CD4-positive, alpha-beta T cell (primary cell): ENCODE data around the gene ACAD9. TPM values are rescaled to one million over a fixed set of nuclear protein-coding genes. Genes with fewer than 3 reads are reported as not detected.

Source experiments
- ATAC-seq: fragments of 200-7000 bp; cut with Tn5 transposase; one replicate; pipeline ENCODE4 v1.10.0; 2022; ENCODE audit warnings: mild to moderate bottlenecking; ENCODE audit not compliant: poor library complexity
- CTCF ChIA-PET: fragments of 350-600 bp; sonication (Branson Sonifier 250); formaldehyde crosslinking; loops from one replicate; lab custom pipeline; 2021; ENCODE audit warnings: antibody characterized with exemption, inconsistent platforms; lab: Charles Lee
- POLR2A ChIA-PET: fragments of 350-600 bp; sonication (Branson Sonifier 250); formaldehyde crosslinking; loops from one replicate; lab custom pipeline; 2021; ENCODE audit warnings: antibody characterized with exemption, inconsistent platforms; lab: Charles Lee
- DNase-seq, 14 experiments: peaks; one replicate each; pipeline ENCODE4 v3.0.0-alpha.2; 2013 to 2020; ENCODE audit warnings: mixed read lengths in 2 of 14
- H3K27ac ChIP-seq, 2 donors: one replicate each; pipeline versions ENCODE4 v1.5.1 to v1.7.0; 2013; ENCODE audit warnings: low read length in 2 of 2, low read depth in 1 of 2, mild to moderate bottlenecking in 1 of 2
- H3K27me3 ChIP-seq, 2 experiments: 1 replicate in 1 of 2; 2 replicates in 1 of 2; pipeline versions ENCODE4 v1.6.1 to v1.7.0; 2013; ENCODE audit warnings: low read length in 2 of 2, control low read depth in 1 of 2, mild to moderate bottlenecking in 1 of 2, moderate library complexity in 1 of 2; ENCODE audit not compliant: insufficient read depth in 2 of 2, control insufficient read depth in 1 of 2
- H3K36me3 ChIP-seq: one replicate; pipeline ENCODE4 v1.6.1; 2013; ENCODE audit warnings: low read length, control low read depth; ENCODE audit not compliant: insufficient read depth
- H3K4me1 ChIP-seq: one replicate; pipeline ENCODE4 v1.6.1; 2013; ENCODE audit warnings: low read length, control low read depth; ENCODE audit not compliant: insufficient read depth
- H3K4me3 ChIP-seq: one replicate; pipeline ENCODE4 v1.5.1; 2013; ENCODE audit warnings: mild to moderate bottlenecking, low read length, moderate library complexity
- H3K9me3 ChIP-seq, 2 experiments: 1 replicate in 1 of 2; 2 replicates in 1 of 2; pipeline versions ENCODE4 v1.6.1 to v1.7.0; 2013; ENCODE audit warnings: low read length in 2 of 2, mild to moderate bottlenecking in 2 of 2, control low read depth in 1 of 2, moderate library complexity in 1 of 2; ENCODE audit not compliant: control insufficient read depth in 1 of 2, insufficient read depth in 1 of 2
- H3K27ac Mint-ChIP-seq: one replicate; pipeline ENCODE4 v1.8.0; 2020; ENCODE audit warnings: mixed read lengths
- H3K27me3 Mint-ChIP-seq: one replicate; pipeline ENCODE4 v1.8.0; 2021; ENCODE audit warnings: mixed read lengths
- H3K36me3 Mint-ChIP-seq: one replicate; pipeline ENCODE4 v1.8.0; 2021; ENCODE audit warnings: low read depth, mixed read lengths
- H3K4me1 Mint-ChIP-seq: one replicate; pipeline ENCODE4 v1.8.0; 2021; ENCODE audit warnings: low read depth, mixed read lengths
- H3K4me3 Mint-ChIP-seq: one replicate; pipeline ENCODE4 v1.8.0; 2020; ENCODE audit warnings: mild to moderate bottlenecking, mixed read lengths
- H3K9me3 Mint-ChIP-seq: one replicate; pipeline ENCODE4 v1.8.0; 2020; ENCODE audit warnings: mixed read lengths
- intact Hi-C, 2 experiments: fragments of 100-400 bp; cut with DNase I in 1 of 2; cut with micrococcal nuclease in 1 of 2; formaldehyde crosslinking; loops; one replicate each; pipeline versions ENCODE4 v1.15.1 to v1.9.0; 2023 to 2025; cut with DNase I, micrococcal nuclease
- total RNA-seq, 174 experiments: library from RNA in 2 of 174; stranded (reverse) in 2 of 174; gene quantifications; one replicate each; pipeline ENCODE4 v1.2.3 and lab custom pipeline; 2021 to 2026
- TF ChIP-seq, protein P1 (sequence below): fragments of 200-600 bp; IDR thresholded peaks from one replicate; pipeline ENCODE4 v1.8.0; 2022; ENCODE audit warnings: antibody characterized with exemption, mild to moderate bottlenecking

ACAD9 gene
- total RNA-seq, 2 experiments from 2014 or later: 64.8 to 71.6 TPM

DNA sequence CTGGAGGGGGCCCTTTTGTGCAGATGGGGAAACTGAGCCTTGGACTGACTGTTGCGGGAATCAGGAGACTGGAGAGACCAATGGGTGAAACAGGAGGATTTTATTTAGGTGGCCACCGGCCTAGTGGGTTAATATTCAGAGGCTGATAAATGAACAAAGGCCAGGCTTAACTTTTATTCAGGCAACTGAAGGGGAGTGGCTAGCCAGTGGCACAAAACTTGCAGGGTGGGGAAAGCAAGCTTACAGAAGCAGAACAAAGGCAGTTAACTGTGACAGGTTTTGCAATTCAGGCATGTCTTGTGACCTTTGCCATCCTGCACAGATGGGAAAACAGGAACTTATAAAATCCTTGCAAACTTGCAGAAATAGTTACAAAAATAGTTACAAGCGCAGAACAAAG is 24.9 kb upstream of the ACAD9 start:
- no peak for DNase-seq
- intact Hi-C loops: no loop called here
- H3K4me3 ChIP-seq: no peak overlapping the region
- no peak overlapping the region for H3K4me3 Mint-ChIP-seq
- no peaks in the 10 kb centered on the region for H3K36me3 ChIP-seq
- H3K27me3 ChIP-seq: no peaks in the 10 kb centered on the region
- POLR2A ChIA-PET: no interaction called here
- H3K4me1 Mint-ChIP-seq: no peaks in the 10 kb centered on the region
- H3K27ac ChIP-seq: no peak overlapping the region
- H3K4me1 ChIP-seq: peaks cover 4% of the 10 kb centered on the region
- H3K27me3 Mint-ChIP-seq: no peaks in the 10 kb centered on the region
- no peak overlapping the region for H3K27ac Mint-ChIP-seq
- peaks cover 31 to 46% of the 10 kb centered on the region in 2 experiments for H3K9me3 ChIP-seq
- no peak for ATAC-seq
- CTCF ChIA-PET: no interaction called here
- TF ChIP-seq, protein P1, sequence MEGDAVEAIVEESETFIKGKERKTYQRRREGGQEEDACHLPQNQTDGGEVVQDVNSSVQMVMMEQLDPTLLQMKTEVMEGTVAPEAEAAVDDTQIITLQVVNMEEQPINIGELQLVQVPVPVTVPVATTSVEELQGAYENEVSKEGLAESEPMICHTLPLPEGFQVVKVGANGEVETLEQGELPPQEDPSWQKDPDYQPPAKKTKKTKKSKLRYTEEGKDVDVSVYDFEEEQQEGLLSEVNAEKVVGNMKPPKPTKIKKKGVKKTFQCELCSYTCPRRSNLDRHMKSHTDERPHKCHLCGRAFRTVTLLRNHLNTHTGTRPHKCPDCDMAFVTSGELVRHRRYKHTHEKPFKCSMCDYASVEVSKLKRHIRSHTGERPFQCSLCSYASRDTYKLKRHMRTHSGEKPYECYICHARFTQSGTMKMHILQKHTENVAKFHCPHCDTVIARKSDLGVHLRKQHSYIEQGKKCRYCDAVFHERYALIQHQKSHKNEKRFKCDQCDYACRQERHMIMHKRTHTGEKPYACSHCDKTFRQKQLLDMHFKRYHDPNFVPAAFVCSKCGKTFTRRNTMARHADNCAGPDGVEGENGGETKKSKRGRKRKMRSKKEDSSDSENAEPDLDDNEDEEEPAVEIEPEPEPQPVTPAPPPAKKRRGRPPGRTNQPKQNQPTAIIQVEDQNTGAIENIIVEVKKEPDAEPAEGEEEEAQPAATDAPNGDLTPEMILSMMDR: no peak
- peaks cover 2% of the 10 kb centered on the region for H3K9me3 Mint-ChIP-seq
- peaks cover 20% of the 10 kb centered on the region for H3K36me3 Mint-ChIP-seq

DNA sequence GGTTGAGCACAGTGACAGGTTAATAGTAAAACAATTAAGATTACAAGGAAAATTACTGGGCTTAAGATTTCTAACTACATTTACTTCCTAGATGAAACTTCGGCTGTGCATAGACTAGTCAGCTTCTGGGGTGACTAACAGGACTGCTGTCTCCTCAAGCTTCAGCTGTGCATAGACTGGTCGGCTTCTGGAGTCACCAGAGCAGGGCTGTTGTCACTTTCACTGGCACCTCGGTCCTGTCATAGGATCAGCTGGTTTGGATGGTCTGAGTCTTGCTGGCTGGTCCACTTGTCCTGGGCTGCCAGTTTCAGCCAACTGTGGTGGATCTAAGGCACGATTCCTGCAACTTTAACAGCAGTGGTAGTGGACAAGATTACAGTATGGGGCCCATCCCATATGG is 23.9 kb upstream of the ACAD9 start:
- H3K27ac ChIP-seq: no peak overlapping the region
- Mint-ChIP-seq H3K27ac (no peak overlapping the region), H3K4me3 (no peak overlapping the region), H3K9me3 (peaks cover 2% of the 10 kb centered on the region), H3K27me3 (no peaks in the 10 kb centered on the region), H3K4me1 (no peaks in the 10 kb centered on the region), H3K36me3 (peaks cover 30% of the 10 kb centered on the region)
- CTCF ChIA-PET: no interaction called here
- DNase-seq (no peak), ATAC-seq (no peak)
- no peaks in the 10 kb centered on the region for H3K36me3 ChIP-seq
- no peaks in the 10 kb centered on the region for H3K27me3 ChIP-seq
- intact Hi-C loops: no loop called here
- peaks cover 4% of the 10 kb centered on the region for H3K4me1 ChIP-seq
- peaks cover 42 to 56% of the 10 kb centered on the region in 2 experiments for H3K9me3 ChIP-seq
- POLR2A ChIA-PET: no interaction called here
- TF ChIP-seq, protein P1: no peak
- H3K4me3 ChIP-seq: no peak overlapping the region

DNA sequence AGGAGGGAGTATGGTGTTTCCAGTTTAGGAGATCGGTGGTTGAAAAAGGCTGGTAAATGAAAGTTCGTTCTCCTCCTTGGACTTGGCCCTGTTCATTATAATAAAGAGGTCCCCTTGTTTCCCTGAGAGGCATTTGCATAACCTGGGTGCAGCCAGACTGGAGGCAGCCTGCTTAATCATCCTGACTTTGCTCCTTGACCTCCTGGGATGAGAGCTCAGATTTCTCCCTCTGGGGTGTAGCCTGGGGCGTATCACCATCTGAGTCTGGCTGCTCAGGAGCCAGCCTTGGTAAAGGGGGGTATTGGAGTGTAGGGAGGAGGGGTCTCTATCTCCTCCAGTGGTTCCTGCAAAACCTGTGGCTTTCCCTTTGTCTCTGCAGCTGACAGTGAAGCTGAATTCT is 21.3 kb upstream of the ACAD9 start:
- intact Hi-C loops: no loop called here
- H3K36me3 ChIP-seq: no peaks in the 10 kb centered on the region
- ATAC-seq (no peak), DNase-seq (no peak)
- no peaks in the 10 kb centered on the region for H3K27me3 ChIP-seq
- Mint-ChIP-seq H3K4me3 (no peak overlapping the region), H3K27me3 (no peaks in the 10 kb centered on the region), H3K9me3 (peaks cover 2% of the 10 kb centered on the region), H3K36me3 (peaks cover 39% of the 10 kb centered on the region), H3K4me1 (no peaks in the 10 kb centered on the region), H3K27ac (no peak overlapping the region)
- H3K27ac ChIP-seq: no peak overlapping the region
- ChIA-PET CTCF (no interaction called here), POLR2A (no interaction called here)
- H3K9me3 ChIP-seq: peaks cover 51 to 64% of the 10 kb centered on the region in 2 experiments
- no peak overlapping the region for H3K4me3 ChIP-seq
- H3K4me1 ChIP-seq: peaks cover 4% of the 10 kb centered on the region
- TF ChIP-seq, protein P1: no peak
